ENCODE measurements around the gene ULBP1.
"Not testable (repeated sequence)": the region's sequence is repeated elsewhere in the genome, so short reads cannot be mapped to it uniquely, and the experiment has no call there.

Gene ULBP1

GRCh38 chr6:149958124-149958523 is 5.6 kb upstream of the ULBP1 start:
- WGBS (ENCODE audit: insufficient coverage), result no CpG with 5 or more reads among the region's 3 CpGs
- H3K27ac ChIP-seq (ENCODE audit: insufficient read depth in 1 of 2, low read depth in 1 of 2, low read length in 2 of 2, poor library complexity in 1 of 2, severe bottlenecking in 2 of 2); H3K36me3 ChIP-seq (ENCODE audit: control insufficient read depth in 4 of 4, insufficient read depth in 4 of 4, low read length in 3 of 4); H3K4me1 ChIP-seq (ENCODE audit: control extremely low read depth in 1 of 4, control insufficient read depth in 4 of 4, insufficient read depth in 4 of 4, low read length in 3 of 4); POLR2A ChIA-PET; H3K4me3 ChIP-seq (ENCODE audit: control insufficient read depth in 1 of 7, extremely low read depth in 1 of 7, insufficient read depth in 4 of 7, low read depth in 2 of 7, low read length in 6 of 7); DNase-seq; H3K9me3 ChIP-seq (ENCODE audit: control extremely low read depth in 1 of 5, control insufficient read depth in 4 of 5, insufficient read depth in 2 of 5, low read depth in 1 of 5, low read length in 4 of 5): not testable (repeated sequence)
- H3K27me3 ChIP-seq (replicated peaks in 2 of 5; ENCODE audit: control insufficient read depth in 4 of 5, insufficient read depth in 5 of 5, low read length in 4 of 5), result peaks cover 7 to 82% (median 29%) of the 10 kb centered on the region in 5 experiments
- CTCF ChIA-PET, result interaction anchor here (0.9 kb wide), 1 partner anchor 29 kb away, joined by 3 read pairs; no protein-coding TSS in a partner anchor

- H3K27me3 ChIP-seq (replicated peaks in 2 of 5; ENCODE audit: control insufficient read depth in 4 of 5, insufficient read depth in 5 of 5, low read length in 4 of 5), result peaks cover 6 to 81% (median 35%) of the 10 kb centered on the region in 5 experiments
- CTCF ChIA-PET, result interaction anchor here (1.0 to 2.3 kb wide), 4 partner anchors 12 to 92 kb away, joined by 3 to 5 read pairs (median 5); no protein-coding TSS in a partner anchor
- peaks cover 2 to 20% (median 19%) of the 10 kb centered on the region in 4 experiments for H3K4me1 ChIP-seq (ENCODE audit: control extremely low read depth in 1 of 4, control insufficient read depth in 4 of 4, insufficient read depth in 4 of 4, low read length in 3 of 4)
- DNase-seq; H3K9me3 ChIP-seq (ENCODE audit: control extremely low read depth in 1 of 5, control insufficient read depth in 4 of 5, insufficient read depth in 2 of 5, low read depth in 1 of 5, low read length in 4 of 5); H3K4me3 ChIP-seq (ENCODE audit: control insufficient read depth in 1 of 7, extremely low read depth in 1 of 7, insufficient read depth in 4 of 7, low read depth in 2 of 7, low read length in 6 of 7); H3K27ac ChIP-seq (ENCODE audit: insufficient read depth in 1 of 2, low read depth in 1 of 2, low read length in 2 of 2, poor library complexity in 1 of 2, severe bottlenecking in 2 of 2); H3K36me3 ChIP-seq (ENCODE audit: control insufficient read depth in 4 of 4, insufficient read depth in 4 of 4, low read length in 3 of 4); POLR2A ChIA-PET: not testable (repeated sequence)
- WGBS (ENCODE audit: insufficient coverage), result no CpG with 5 or more reads among the region's 4 CpGs
Measured at GRCh38 chr6:149959806-149960205, 3.9 kb upstream of the ULBP1 start.

- ChIA-PET CTCF (interaction anchor here (1.0 to 2.3 kb wide), 5 partner anchors 12 to 92 kb away, joined by 3 to 5 read pairs (median 5); no protein-coding TSS in a partner anchor), POLR2A (no interaction called here)
- Histone ChIP-seq H3K4me1 (ENCODE audit: control extremely low read depth in 1 of 4, control insufficient read depth in 4 of 4, insufficient read depth in 4 of 4, low read length in 3 of 4) (peaks cover 2 to 27% (median 26%) of the 10 kb centered on the region in 4 experiments), H3K27me3 (replicated peaks in 2 of 5; ENCODE audit: control insufficient read depth in 4 of 5, insufficient read depth in 5 of 5, low read length in 4 of 5) (peaks cover 3 to 82% (median 39%) of the 10 kb centered on the region in 5 experiments), H3K36me3 (ENCODE audit: control insufficient read depth in 4 of 4, insufficient read depth in 4 of 4, low read length in 3 of 4) (no peaks in the 10 kb centered on the region), H3K9me3 (ENCODE audit: control extremely low read depth in 1 of 5, control insufficient read depth in 4 of 5, insufficient read depth in 2 of 5, low read depth in 1 of 5, low read length in 4 of 5) (no peaks in the 10 kb centered on the region), H3K4me3 (ENCODE audit: control insufficient read depth in 1 of 7, extremely low read depth in 1 of 7, insufficient read depth in 4 of 7, low read depth in 2 of 7, low read length in 6 of 7) (no peak overlapping the region), H3K27ac (ENCODE audit: insufficient read depth in 1 of 2, low read depth in 1 of 2, low read length in 2 of 2, poor library complexity in 1 of 2, severe bottlenecking in 2 of 2) (no peak overlapping the region)
- DNase-seq, result peak in 1 of 3 donors; percentile 39
- 75% methylated on average over 6 of the region's 6 CpGs for WGBS (ENCODE audit: insufficient coverage)
Measured at GRCh38 chr6:149960488-149960887, 3.3 kb upstream of the ULBP1 start.

- WGBS (ENCODE audit: insufficient coverage), result 57% methylated on average over 5 of the region's 6 CpGs
- peak; percentile 64 to 82 (median 78) for DNase-seq
- H3K9me3 ChIP-seq (ENCODE audit: control extremely low read depth in 1 of 5, control insufficient read depth in 4 of 5, insufficient read depth in 2 of 5, low read depth in 1 of 5, low read length in 4 of 5), result no peaks in the 10 kb centered on the region
- CTCF ChIA-PET, result interaction anchor here (0.6 to 1.7 kb wide), 12 partner anchors 8 to 433 kb away, joined by 3 to 7 read pairs (median 3); no protein-coding TSS in a partner anchor
- H3K4me3 ChIP-seq (ENCODE audit: control insufficient read depth in 1 of 7, extremely low read depth in 1 of 7, insufficient read depth in 4 of 7, low read depth in 2 of 7, low read length in 6 of 7), result no peak overlapping the region
- POLR2A ChIA-PET, result no interaction called here
- H3K36me3 ChIP-seq (ENCODE audit: control insufficient read depth in 4 of 4, insufficient read depth in 4 of 4, low read length in 3 of 4), result no peaks in the 10 kb centered on the region
- peaks cover 0 to 79% (median 37%) of the 10 kb centered on the region in 5 experiments for H3K27me3 ChIP-seq (replicated peaks in 2 of 5; ENCODE audit: control insufficient read depth in 4 of 5, insufficient read depth in 5 of 5, low read length in 4 of 5)
- H3K27ac ChIP-seq (ENCODE audit: insufficient read depth in 1 of 2, low read depth in 1 of 2, low read length in 2 of 2, poor library complexity in 1 of 2, severe bottlenecking in 2 of 2), result no peak overlapping the region
- H3K4me1 ChIP-seq (ENCODE audit: control extremely low read depth in 1 of 4, control insufficient read depth in 4 of 4, insufficient read depth in 4 of 4, low read length in 3 of 4), result peaks cover 2 to 28% (median 27%) of the 10 kb centered on the region in 4 experiments
Measured at GRCh38 chr6:149961728-149962425, 1.9 kb upstream of the ULBP1 start.

GRCh38 chr6:149962461-149963211 is 1.1 kb upstream of the ULBP1 start:
- ChIA-PET POLR2A (no interaction called here), CTCF (interaction anchor here (0.7 to 1.7 kb wide), 6 partner anchors 14 to 433 kb away, joined by 3 to 7 read pairs (median 4); no protein-coding TSS in a partner anchor)
- peaks cover 0 to 83% (median 34%) of the 10 kb centered on the region in 5 experiments for H3K27me3 ChIP-seq (replicated peaks in 2 of 5; ENCODE audit: control insufficient read depth in 4 of 5, insufficient read depth in 5 of 5, low read length in 4 of 5)
- H3K36me3 ChIP-seq (ENCODE audit: control insufficient read depth in 4 of 4, insufficient read depth in 4 of 4, low read length in 3 of 4), result no peaks in the 10 kb centered on the region
- peak overlapping the region in 2 of 7 experiments; percentile 63 to 72 for H3K4me3 ChIP-seq (ENCODE audit: control insufficient read depth in 1 of 7, extremely low read depth in 1 of 7, insufficient read depth in 4 of 7, low read depth in 2 of 7, low read length in 6 of 7)
- WGBS (ENCODE audit: insufficient coverage), result 81% methylated on average over 5 of the region's 7 CpGs
- DNase-seq, result no peak
- H3K4me1 ChIP-seq (ENCODE audit: control extremely low read depth in 1 of 4, control insufficient read depth in 4 of 4, insufficient read depth in 4 of 4, low read length in 3 of 4), result peaks cover 2 to 28% (median 27%) of the 10 kb centered on the region in 4 experiments
- H3K9me3 ChIP-seq (ENCODE audit: control extremely low read depth in 1 of 5, control insufficient read depth in 4 of 5, insufficient read depth in 2 of 5, low read depth in 1 of 5, low read length in 4 of 5), result no peaks in the 10 kb centered on the region
- H3K27ac ChIP-seq (ENCODE audit: insufficient read depth in 1 of 2, low read depth in 1 of 2, low read length in 2 of 2, poor library complexity in 1 of 2, severe bottlenecking in 2 of 2), result no peak overlapping the region

GRCh38 chr6:149963212-149963461 is 606 bp upstream of the ULBP1 start:
- ChIA-PET CTCF (interaction anchor here (0.7 kb wide), 1 partner anchor 53 kb away, joined by 3 read pairs; no protein-coding TSS in a partner anchor), POLR2A (no interaction called here)
- peaks cover 0 to 86% (median 34%) of the 10 kb centered on the region in 5 experiments for H3K27me3 ChIP-seq (replicated peaks in 2 of 5; ENCODE audit: control insufficient read depth in 4 of 5, insufficient read depth in 5 of 5, low read length in 4 of 5)
- peaks cover 2 to 28% (median 27%) of the 10 kb centered on the region in 4 experiments for H3K4me1 ChIP-seq (ENCODE audit: control extremely low read depth in 1 of 4, control insufficient read depth in 4 of 4, insufficient read depth in 4 of 4, low read length in 3 of 4)
- no peaks in the 10 kb centered on the region for H3K9me3 ChIP-seq (ENCODE audit: control extremely low read depth in 1 of 5, control insufficient read depth in 4 of 5, insufficient read depth in 2 of 5, low read depth in 1 of 5, low read length in 4 of 5)
- no peak overlapping the region for H3K27ac ChIP-seq (ENCODE audit: insufficient read depth in 1 of 2, low read depth in 1 of 2, low read length in 2 of 2, poor library complexity in 1 of 2, severe bottlenecking in 2 of 2)
- no peaks in the 10 kb centered on the region for H3K36me3 ChIP-seq (ENCODE audit: control insufficient read depth in 4 of 4, insufficient read depth in 4 of 4, low read length in 3 of 4)
- peak overlapping the region in 5 of 7 experiments; percentile 41 to 72 (median 68) for H3K4me3 ChIP-seq (ENCODE audit: control insufficient read depth in 1 of 7, extremely low read depth in 1 of 7, insufficient read depth in 4 of 7, low read depth in 2 of 7, low read length in 6 of 7)
- DNase-seq, result peak in 1 of 3 donors; percentile 48
- 8% methylated on average over 4 of the region's 8 CpGs for WGBS (ENCODE audit: insufficient coverage)

All from common myeloid progenitor, CD34-positive (primary cell).